NOMO-1 treated with dmso at 0.1 percent for 144 hours (cell line): ENCODE measurements around the gene MBNL2.
A peak's percentile ranks its signal among the peaks of the same experiment; 100 is the strongest.

Source experiments
- DNase-seq: peaks from one replicate; lab custom pipeline; 2025; ENCODE audit not compliant: unreplicated experiment; lab: John Stamatoyannopoulos, UW

MBNL2 gene

GRCh38 chr13:97211300-97211699, 10.8 kb upstream of the MBNL2 start:
- DNase-seq: no peak

GRCh38 chr13:97212004-97212403, 10.1 kb upstream of the MBNL2 start:
- DNase-seq: no peak

GRCh38 chr13:97212601-97213040, 9.5 kb upstream of the MBNL2 start:
- no peak for DNase-seq

GRCh38 chr13:97214921-97215320, 7.2 kb upstream of the MBNL2 start:
- no peak for DNase-seq

- no peak for DNase-seq
Measured at GRCh38 chr13:97215325-97215724, 6.8 kb upstream of the MBNL2 start.

GRCh38 chr13:97219226-97219625, 2.9 kb upstream of the MBNL2 start:
- no peak for DNase-seq

- no peak for DNase-seq
Measured at GRCh38 chr13:97220151-97220900, 1.8 kb upstream of the MBNL2 start.

GRCh38 chr13:97221046-97221445, 1.1 kb upstream of the MBNL2 start:
- DNase-seq: no peak

GRCh38 chr13:97221466-97221865, 667 bp upstream of the MBNL2 start:
- DNase-seq: no peak

- DNase-seq: peak; percentile 73
Measured at GRCh38 chr13:97223037-97223710, 1.0 kb downstream of the MBNL2 start.

GRCh38 chr13:97223711-97224541, 1.8 kb downstream of the MBNL2 start:
- peak; percentile 73 for DNase-seq

- no peak for DNase-seq
Measured at GRCh38 chr13:97224544-97225300, 2.6 kb downstream of the MBNL2 start.

GRCh38 chr13:97225533-97225932, 3.4 kb downstream of the MBNL2 start:
- DNase-seq: no peak

- DNase-seq: no peak
Measured at GRCh38 chr13:97226013-97226412, 3.9 kb downstream of the MBNL2 start.

GRCh38 chr13:97226788-97227627, 4.9 kb downstream of the MBNL2 start:
- DNase-seq: no peak

GRCh38 chr13:97228850-97229521, 6.9 kb downstream of the MBNL2 start:
- DNase-seq: no peak

GRCh38 chr13:97229699-97230098, 7.6 kb downstream of the MBNL2 start:
- DNase-seq: no peak

GRCh38 chr13:97231118-97231828, 9.1 kb downstream of the MBNL2 start:
- no peak for DNase-seq

- no peak for DNase-seq
Measured at GRCh38 chr13:97231829-97232196, 9.7 kb downstream of the MBNL2 start.
